ENCODE data around the gene APOM.

DNA sequence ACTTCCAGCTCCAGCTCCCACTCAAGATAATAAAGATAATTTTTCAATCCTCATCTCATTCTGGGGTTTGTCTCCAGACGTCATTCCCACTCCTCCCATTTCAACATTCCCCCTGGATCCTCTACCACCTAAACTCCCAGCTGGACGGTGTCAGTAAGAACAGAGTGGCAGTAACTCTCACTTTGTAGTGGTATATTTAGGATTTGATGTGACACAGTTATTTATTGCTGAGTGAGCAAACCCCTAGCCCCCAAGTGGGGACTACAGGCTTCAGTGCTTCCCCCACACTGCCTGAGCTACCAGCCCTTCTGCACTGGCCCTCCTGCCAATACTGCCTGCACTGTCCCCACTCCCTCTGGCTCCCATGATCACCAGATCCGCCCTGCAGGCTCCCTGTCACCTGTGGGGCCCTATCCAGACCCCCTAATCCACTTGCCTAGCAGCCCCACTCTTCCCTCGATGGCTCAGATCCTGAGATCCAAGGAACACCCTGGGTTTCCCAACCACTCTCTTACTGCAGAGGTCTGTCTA lies 2.5 kb downstream of the APOM start:
- no peak for TF ChIP-seq FOXP1 (CRISPR knock-in tag; IDR thresholded peaks at IDR 0.05; ENCODE audit: borderline replicate concordance)
- TF ChIP-seq, protein P1, sequence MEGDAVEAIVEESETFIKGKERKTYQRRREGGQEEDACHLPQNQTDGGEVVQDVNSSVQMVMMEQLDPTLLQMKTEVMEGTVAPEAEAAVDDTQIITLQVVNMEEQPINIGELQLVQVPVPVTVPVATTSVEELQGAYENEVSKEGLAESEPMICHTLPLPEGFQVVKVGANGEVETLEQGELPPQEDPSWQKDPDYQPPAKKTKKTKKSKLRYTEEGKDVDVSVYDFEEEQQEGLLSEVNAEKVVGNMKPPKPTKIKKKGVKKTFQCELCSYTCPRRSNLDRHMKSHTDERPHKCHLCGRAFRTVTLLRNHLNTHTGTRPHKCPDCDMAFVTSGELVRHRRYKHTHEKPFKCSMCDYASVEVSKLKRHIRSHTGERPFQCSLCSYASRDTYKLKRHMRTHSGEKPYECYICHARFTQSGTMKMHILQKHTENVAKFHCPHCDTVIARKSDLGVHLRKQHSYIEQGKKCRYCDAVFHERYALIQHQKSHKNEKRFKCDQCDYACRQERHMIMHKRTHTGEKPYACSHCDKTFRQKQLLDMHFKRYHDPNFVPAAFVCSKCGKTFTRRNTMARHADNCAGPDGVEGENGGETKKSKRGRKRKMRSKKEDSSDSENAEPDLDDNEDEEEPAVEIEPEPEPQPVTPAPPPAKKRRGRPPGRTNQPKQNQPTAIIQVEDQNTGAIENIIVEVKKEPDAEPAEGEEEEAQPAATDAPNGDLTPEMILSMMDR (IDR thresholded peaks at IDR 0.05): no peak
- TF ChIP-seq, protein P2, sequence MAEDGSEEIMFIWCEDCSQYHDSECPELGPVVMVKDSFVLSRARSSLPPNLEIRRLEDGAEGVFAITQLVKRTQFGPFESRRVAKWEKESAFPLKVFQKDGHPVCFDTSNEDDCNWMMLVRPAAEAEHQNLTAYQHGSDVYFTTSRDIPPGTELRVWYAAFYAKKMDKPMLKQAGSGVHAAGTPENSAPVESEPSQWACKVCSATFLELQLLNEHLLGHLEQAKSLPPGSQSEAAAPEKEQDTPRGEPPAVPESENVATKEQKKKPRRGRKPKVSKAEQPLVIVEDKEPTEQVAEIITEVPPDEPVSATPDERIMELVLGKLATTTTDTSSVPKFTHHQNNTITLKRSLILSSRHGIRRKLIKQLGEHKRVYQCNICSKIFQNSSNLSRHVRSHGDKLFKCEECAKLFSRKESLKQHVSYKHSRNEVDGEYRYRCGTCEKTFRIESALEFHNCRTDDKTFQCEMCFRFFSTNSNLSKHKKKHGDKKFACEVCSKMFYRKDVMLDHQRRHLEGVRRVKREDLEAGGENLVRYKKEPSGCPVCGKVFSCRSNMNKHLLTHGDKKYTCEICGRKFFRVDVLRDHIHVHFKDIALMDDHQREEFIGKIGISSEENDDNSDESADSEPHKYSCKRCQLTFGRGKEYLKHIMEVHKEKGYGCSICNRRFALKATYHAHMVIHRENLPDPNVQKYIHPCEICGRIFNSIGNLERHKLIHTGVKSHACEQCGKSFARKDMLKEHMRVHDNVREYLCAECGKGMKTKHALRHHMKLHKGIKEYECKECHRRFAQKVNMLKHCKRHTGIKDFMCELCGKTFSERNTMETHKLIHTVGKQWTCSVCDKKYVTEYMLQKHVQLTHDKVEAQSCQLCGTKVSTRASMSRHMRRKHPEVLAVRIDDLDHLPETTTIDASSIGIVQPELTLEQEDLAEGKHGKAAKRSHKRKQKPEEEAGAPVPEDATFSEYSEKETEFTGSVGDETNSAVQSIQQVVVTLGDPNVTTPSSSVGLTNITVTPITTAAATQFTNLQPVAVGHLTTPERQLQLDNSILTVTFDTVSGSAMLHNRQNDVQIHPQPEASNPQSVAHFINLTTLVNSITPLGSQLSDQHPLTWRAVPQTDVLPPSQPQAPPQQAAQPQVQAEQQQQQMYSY (CRISPR knock-in tag; IDR thresholded peaks at IDR 0.05): no peak
- TF ChIP-seq ETV6 (CRISPR knock-in tag; IDR thresholded peaks at IDR 0.05): no peak
- TF ChIP-seq, protein P3, sequence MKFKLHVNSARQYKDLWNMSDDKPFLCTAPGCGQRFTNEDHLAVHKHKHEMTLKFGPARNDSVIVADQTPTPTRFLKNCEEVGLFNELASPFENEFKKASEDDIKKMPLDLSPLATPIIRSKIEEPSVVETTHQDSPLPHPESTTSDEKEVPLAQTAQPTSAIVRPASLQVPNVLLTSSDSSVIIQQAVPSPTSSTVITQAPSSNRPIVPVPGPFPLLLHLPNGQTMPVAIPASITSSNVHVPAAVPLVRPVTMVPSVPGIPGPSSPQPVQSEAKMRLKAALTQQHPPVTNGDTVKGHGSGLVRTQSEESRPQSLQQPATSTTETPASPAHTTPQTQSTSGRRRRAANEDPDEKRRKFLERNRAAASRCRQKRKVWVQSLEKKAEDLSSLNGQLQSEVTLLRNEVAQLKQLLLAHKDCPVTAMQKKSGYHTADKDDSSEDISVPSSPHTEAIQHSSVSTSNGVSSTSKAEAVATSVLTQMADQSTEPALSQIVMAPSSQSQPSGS (CRISPR knock-in tag; IDR thresholded peaks at IDR 0.05; ENCODE audit: borderline replicate concordance, low read depth): no peak
- TF ChIP-seq, protein P4, sequence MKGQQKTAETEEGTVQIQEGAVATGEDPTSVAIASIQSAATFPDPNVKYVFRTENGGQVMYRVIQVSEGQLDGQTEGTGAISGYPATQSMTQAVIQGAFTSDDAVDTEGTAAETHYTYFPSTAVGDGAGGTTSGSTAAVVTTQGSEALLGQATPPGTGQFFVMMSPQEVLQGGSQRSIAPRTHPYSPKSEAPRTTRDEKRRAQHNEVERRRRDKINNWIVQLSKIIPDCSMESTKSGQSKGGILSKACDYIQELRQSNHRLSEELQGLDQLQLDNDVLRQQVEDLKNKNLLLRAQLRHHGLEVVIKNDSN (CRISPR knock-in tag; IDR thresholded peaks at IDR 0.05): no peak
- no peak for TF ChIP-seq HMGA2 (CRISPR knock-in tag; IDR thresholded peaks at IDR 0.05)
- TF ChIP-seq FOXK1 (CRISPR knock-in tag; IDR thresholded peaks at IDR 0.05): no peak
- TF ChIP-seq, protein P5, sequence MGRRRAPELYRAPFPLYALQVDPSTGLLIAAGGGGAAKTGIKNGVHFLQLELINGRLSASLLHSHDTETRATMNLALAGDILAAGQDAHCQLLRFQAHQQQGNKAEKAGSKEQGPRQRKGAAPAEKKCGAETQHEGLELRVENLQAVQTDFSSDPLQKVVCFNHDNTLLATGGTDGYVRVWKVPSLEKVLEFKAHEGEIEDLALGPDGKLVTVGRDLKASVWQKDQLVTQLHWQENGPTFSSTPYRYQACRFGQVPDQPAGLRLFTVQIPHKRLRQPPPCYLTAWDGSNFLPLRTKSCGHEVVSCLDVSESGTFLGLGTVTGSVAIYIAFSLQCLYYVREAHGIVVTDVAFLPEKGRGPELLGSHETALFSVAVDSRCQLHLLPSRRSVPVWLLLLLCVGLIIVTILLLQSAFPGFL (CRISPR knock-in tag; IDR thresholded peaks at IDR 0.05; ENCODE audit: borderline replicate concordance): no peak
- TF ChIP-seq, protein P6, sequence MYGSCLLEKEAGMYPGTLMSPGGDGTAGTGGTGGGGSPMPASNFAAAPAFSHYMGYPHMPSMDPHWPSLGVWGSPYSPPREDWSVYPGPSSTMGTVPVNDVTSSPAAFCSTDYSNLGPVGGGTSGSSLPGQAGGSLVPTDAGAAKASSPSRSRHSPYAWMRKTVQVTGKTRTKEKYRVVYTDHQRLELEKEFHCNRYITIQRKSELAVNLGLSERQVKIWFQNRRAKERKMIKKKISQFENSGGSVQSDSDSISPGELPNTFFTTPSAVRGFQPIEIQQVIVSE (CRISPR knock-in tag; IDR thresholded peaks at IDR 0.05; ENCODE audit: borderline replicate concordance): no peak
- TF ChIP-seq, protein P7, sequence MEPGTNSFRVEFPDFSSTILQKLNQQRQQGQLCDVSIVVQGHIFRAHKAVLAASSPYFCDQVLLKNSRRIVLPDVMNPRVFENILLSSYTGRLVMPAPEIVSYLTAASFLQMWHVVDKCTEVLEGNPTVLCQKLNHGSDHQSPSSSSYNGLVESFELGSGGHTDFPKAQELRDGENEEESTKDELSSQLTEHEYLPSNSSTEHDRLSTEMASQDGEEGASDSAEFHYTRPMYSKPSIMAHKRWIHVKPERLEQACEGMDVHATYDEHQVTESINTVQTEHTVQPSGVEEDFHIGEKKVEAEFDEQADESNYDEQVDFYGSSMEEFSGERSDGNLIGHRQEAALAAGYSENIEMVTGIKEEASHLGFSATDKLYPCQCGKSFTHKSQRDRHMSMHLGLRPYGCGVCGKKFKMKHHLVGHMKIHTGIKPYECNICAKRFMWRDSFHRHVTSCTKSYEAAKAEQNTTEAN (CRISPR knock-in tag; IDR thresholded peaks at IDR 0.05): no peak
- no peak for TF ChIP-seq ZNF396 (CRISPR knock-in tag; IDR thresholded peaks at IDR 0.05; ENCODE audit: borderline replicate concordance)
- TF ChIP-seq ZNF232 (CRISPR knock-in tag; IDR thresholded peaks at IDR 0.05): no peak
- no peak for TF ChIP-seq TP53 (CRISPR knock-in tag; IDR thresholded peaks at IDR 0.05)
